SIG-M5 (cell line): ENCODE measurements around the gene INF2.

Source experiments
- DNase-seq: peaks from one replicate; lab custom pipeline; 2025; lab: John Stamatoyannopoulos, UW

INF2 gene

DNA sequence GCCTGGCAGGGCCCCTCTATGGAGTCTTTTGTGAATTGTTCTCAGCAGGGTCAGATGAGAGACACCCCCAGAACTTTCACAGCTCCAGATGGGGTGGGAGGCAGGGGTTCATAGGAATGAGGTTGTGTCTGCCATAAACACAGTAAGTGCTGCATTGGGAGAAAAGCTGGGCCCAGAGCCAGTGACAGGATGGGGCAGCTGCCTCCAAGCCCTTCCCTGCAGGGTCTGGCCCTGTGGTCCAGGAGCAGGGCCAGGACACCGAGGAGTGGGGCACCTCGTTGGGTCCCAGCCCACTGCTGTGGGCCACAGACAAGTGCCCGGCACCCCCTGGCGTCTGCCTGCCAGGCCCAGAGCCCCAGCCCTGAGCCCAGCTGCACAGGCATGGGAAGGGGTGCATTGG, 13.3 kb downstream of the INF2 start:
- DNase-seq, result no peak

DNA sequence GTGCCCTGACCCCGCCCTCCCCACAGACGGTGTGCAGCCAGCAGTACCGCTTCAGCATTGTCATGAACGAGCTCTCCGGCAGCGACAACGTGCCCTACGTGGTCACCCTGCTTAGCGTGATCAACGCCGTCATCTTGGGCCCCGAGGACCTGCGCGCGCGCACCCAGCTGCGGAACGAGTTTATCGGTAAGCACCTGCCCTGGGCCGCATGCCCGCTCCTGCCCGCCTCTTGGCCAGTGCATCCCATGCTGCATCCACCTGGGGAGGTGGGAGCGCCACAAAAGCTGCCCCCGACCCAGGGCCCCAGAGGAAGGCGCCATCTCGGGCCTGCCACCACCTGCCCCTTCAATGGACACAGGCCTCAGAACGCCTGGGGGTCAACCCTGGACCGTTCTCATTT, 13.9 kb downstream of the INF2 start:
- DNase-seq, result no peak

DNA sequence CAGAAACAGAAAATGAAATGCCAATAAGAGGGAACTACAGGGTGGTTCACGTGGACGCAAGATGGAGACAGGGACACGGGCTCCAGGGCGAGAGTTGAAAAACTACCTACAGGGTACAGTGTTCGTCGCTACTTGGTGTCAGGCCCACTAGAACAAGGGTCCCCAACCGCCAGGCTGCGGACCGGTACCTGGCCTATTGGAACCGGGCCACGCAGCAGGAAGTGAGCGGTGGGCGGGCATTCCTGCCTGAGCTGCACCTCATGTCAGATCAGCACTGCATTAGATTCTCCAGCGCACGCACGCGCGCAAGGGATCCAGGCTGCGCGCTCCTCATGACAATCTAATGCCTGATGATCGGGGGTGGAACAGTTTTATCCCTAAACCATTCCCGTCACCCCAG, 14.8 kb downstream of the INF2 start:
- no peak for DNase-seq

DNA sequence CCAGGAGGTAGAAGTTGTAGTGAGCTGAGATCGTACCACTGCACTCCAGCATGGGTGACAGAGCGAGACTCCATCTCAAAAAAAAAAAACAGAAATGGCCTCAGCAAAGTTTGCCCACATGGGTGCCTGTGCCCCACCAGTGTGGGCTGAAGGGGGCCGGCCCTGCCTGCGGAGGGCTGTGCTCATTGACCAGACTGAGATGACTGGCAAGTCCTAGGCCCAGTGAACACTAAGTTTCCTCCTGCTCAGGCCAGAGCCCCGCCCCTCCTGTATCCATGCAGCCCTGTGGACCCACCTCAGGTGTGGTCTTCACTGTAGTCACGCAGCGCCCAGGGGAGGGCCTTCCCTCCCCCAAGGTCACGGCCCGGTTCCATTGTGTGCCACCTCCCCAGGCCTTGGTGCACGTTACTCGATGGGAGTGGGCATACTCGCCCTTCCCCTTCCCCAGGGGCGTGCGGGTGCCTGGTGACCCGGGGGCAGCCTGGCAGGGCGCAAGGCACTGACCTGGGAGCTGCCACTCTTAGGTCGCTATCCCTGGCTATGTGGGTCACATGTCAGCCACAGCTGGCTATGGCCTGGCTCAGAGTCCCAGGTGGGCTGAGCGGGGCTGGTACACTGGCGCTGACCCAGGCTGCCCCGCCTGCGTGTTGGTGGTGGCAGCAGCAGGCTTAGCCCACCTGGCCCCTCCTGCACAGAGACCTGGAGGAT, 16.1 kb downstream of the INF2 start:
- DNase-seq, result no peak

DNA sequence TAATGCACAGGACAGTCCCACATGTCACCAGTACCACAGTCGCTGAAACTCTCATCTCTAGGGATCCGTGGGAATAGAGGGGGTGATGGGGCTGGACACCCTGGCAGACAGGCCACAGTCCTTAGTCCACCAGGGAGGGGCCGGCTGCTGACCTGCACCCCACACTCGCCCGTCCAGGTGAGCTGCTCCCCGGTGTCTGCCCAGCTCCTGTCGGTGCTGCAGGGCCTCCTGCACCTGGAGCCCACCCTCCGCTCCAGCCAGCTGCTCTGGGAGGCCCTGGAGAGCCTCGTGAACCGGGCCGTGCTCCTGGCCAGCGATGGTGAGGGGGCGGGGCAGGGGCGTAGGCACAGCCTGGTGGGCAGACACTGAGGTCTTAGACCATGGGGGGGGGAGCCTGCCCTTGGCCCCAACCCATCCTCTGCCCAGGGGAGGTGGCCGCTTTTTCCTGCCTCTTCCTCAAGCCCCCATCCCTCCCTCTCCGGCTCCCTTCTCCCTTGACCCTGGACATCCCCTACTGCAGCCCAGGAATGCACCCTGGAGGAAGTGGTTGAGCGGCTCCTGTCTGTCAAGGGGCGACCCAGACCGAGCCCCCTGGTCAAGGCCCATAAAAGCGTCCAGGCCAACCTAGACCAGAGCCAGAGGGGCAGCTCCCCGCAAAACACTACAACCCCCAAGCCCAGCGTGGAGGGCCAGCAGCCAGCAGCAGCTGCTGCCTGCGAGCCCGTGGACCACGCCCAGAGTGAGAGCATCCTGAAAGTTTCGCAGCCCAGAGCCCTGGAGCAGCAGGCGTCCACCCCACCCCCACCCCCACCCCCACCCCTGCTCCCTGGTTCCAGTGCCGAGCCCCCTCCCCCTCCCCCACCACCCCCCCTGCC, 17.6 kb downstream of the INF2 start:
- no peak for DNase-seq

DNA sequence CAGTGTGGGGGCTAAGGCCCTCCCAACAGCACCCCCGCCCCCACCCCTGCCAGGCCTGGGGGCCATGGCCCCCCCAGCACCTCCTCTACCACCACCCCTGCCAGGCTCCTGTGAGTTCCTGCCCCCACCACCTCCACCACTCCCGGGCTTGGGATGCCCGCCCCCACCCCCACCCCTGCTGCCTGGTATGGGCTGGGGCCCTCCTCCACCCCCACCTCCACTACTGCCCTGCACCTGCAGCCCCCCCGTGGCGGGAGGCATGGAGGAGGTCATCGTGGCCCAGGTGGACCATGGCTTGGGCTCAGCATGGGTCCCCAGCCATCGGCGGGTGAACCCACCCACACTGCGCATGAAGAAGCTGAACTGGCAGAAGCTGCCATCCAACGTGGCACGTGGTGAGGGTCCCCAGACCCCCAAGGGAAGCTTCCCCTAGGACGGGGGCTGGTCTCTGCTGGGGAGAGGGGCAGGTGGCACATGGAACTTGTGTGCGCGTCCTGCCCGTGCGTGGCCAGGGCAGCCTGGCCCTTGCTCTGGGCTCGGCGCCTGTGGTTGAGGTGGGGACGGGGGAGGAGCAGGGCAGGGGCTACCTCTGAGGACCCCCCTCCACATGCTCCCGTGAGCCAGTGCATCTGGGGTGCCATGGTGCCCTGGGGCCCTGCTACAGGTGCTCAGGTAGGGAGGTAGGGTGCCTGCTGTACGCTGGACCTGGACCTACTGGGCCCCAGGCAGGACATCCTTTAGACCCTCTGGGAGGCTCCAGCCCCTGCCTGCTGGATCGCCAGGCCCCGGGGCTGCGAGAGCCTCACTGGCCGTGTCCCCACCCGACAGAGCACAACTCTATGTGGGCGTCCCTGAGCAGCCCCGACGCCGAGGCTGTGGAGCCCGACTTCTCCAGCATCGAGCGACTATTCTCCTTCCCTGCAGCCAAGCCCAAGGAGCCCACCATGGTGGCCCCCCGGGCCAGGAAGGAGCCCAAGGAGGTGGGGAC, 18.5 kb downstream of the INF2 start:
- DNase-seq, result no peak

DNA sequence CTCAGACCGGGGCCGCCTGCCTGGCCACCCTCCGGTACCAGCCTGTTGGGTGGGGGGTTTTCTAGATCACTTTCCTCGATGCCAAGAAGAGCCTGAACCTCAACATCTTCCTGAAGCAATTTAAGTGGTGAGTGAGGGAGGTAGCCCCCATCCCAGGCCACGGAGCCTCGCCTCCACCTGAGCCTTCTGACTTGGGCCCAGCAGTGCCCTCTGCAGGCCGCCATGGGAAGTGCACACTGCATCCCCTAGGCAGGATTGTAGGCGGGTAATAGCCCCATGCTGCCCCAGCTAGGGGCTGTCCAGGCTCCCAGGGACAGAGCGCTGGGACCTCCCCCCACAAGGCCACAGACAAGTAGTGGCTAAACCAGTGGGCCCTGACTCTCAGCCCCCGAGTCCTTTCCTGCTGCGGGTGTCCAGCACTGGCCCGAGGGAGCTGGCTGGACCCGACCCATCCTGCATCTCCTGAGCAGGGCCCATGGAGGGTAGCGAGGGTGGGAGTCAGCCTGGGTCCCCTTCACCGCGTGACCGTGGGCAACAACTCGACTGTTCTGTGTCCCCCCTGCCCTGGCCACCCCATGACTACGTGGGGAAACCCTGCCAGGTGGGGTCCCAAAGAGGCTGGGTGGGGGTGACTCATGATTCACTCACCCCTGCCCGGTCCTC, 19.3 kb downstream of the INF2 start:
- no peak for DNase-seq

DNA sequence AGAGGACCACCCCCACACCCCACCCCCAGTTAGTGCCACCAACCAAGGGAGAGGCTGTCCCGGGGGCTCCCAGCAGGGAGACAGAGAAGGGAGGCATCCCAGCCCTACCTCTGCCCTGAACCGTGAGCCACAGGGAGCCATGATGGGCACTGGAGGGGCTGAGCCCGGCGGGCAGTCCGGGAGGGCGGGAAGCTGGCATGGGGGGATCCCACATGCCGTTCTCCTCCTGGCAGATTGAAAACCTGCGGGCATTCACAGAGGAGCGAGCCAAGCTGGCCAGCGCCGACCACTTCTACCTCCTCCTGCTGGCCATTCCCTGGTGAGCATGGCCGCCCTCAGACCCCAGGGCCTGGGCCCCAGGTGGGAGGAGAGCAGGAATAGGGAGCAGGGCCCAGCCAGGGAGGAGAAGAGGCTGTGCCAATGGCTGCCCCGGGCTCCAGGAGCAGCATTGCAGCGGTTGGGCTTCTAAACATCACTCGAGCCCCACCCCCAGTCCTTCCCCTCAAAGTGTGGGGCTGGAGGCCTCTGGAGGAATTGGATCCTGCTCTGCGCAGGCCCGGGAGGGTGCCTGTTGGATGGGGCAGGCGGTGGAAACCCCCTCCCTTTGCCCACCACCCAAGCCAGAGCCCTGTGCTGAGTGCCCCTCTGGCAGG, 20.1 kb downstream of the INF2 start:
- DNase-seq, result no peak

DNA sequence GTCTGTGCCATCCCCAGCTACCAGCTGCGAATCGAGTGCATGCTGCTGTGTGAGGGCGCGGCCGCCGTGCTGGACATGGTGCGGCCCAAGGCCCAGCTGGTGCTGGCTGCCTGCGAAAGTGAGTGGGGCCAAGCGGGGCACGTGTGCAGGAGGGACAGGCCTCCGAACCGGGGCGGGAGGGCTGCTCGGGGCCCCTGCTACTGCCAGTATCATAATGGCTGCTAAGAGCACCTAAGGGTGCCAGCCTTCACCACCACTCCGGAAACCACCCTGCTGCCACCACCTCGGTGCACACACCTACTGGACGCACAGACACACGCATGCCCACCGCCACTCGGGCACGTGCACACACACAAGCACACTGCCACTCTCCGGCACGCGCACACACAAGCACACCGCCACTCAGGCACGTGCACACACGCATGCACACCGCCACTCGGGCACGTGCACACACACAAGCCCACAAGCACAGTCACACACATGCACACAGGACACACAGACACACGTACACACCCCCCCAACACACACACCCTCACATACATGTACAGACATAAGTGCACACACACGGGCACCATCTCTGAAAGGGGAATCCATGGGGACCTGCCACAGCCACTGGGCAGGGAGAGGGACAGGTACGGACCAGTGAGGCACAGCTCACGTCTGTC, 20.8 kb downstream of the INF2 start:
- no peak for DNase-seq

DNA sequence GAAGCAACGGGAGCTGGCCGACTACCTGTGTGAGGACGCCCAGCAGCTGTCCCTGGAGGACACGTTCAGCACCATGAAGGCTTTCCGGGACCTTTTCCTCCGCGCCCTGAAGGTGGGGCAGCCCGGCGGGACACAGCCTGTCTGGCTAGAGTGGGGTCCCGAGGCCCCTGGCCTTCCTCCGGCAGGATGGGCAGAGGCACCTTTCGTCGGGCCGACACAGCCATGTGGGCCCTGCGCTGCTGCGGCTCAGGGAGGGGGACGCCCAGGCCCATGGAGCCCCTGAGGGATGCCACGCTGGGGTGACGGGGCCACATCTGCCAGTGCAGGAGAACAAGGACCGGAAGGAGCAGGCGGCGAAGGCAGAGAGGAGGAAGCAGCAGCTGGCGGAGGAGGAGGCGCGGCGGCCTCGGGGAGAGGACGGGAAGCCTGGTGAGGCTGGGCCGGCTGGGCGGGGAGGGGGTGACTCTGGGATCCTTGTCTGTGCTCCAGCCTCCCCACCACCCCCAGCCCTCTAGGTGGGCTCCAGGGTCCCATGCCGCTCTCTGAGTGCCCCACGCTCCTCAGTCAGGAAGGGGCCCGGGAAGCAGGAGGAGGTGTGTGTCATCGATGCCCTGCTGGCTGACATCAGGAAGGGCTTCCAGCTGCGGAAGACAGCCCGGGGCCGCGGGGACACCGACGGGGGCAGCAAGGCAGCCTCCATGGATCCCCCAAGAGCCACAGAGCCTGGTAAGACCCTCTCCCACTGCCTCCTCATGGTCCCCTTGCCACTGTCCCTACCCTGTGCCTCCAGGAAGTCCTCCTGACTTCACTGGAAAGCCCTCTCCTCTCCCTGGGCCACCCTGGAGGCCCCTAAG, 23.7 kb downstream of the INF2 start:
- DNase-seq, result no peak

DNA sequence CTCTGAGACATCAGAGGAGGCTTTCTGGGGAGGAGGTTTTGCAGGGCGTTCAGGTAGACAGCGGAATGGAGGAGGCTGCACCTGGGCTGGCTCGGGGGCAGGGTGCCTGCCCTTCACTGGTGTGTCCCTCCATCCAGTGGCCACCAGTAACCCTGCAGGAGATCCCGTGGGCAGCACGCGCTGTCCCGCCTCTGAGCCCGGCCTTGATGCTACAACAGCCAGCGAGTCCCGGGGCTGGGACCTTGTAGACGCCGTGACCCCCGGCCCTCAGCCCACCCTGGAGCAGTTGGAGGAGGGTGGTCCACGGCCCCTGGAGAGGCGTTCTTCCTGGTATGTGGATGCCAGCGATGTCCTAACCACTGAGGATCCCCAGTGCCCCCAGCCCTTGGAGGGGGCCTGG, 24.6 kb downstream of the INF2 start:
- no peak for DNase-seq

DNA sequence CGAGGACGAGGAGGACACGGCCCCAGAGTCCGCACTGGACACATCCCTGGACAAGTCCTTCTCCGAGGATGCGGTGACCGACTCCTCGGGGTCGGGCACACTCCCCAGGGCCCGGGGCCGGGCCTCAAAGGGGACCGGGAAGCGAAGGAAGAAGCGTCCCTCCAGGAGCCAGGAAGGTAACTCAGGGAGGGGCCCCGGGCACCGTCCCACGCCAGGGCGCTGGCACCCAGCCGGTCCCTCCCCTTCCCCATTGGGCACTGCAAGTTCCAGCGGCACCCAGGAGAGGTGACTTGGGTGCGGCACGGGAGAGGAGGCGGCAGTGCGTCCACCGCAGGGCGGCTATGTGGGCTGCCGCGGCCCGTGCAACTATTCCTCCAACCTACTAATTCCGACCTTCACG, 25.3 kb downstream of the INF2 start:
- DNase-seq, result no peak

DNA sequence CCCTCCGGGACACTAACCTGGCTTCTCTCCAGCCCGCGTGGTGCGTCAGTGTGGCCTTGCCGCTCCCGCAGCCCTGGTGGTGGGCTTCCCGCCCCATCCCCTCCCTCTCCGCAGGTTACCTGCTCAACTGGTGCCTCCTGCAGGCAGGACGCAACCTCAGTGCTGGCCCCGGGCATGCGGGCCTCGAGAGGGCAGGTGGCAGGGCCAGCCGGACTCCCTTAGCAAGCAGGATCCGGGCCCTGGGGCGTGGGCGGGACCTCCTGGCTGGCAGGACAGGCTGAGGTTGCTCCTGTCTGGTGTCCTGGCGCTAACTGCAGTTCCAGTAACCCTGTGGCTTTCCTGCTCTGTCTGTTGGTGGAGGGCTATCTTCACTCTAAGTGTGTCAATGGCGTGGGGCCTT, 26.0 kb downstream of the INF2 start:
- DNase-seq, result no peak

DNA sequence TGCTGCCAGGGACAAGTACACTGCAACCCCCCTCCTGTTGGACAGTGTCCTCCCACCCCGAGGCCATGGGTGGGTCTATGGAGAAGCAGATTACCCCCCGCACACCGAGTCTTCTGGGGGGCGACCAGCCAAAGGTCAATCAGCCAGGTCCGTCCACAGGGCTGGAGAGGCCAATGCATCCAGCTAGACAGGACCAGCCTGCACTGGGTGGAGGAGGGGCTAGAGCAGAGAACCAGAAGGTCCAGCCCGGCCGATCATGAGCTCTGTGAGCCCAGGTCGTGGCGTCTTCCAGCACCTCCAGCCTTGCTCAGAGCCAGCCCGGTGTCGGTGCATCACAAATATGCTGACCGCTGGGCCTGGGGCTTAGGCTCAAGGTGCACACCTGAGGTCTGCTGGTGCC, 26.5 kb downstream of the INF2 start:
- DNase-seq, result no peak

DNA sequence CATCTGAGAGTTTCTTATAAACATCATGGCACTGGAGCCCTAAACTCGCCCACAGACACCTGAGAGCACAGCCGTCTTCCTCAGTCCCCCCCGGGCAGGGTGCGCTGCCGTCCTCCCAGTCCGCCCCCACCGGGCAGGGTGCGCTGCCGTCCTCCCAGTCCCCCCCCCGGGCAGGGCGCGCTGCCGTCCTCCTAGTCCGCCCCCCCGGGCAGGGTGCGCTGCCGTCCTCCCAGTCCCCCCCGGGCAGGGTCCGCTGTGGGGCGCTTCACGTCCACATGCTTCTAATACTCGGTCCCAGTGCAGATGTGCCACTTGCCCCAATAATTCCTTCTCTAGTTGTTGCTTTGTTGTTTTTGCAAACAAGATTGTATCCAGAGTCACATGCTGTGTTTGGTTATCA, 27.7 kb downstream of the INF2 start:
- no peak for DNase-seq

DNA sequence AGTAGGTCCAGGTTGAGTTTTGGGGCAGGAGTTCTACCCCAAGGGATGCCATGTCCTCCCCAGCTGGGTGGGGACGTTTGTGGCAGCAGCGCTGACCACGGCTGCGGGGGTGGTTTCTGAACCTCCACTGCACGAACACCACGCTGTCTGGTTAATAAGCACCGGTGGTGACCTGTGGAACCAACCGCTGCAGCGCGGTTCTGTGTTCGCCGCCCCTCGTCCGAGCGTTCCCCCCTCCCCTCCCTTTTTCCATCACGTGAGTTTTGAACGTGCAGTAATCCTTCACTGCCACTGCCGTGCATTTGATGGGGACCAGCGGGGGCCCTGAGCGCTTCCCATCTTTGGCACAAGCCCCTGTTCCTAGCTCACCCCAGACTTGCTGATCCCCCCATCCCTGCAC, 28.2 kb downstream of the INF2 start:
- DNase-seq, result no peak

DNA sequence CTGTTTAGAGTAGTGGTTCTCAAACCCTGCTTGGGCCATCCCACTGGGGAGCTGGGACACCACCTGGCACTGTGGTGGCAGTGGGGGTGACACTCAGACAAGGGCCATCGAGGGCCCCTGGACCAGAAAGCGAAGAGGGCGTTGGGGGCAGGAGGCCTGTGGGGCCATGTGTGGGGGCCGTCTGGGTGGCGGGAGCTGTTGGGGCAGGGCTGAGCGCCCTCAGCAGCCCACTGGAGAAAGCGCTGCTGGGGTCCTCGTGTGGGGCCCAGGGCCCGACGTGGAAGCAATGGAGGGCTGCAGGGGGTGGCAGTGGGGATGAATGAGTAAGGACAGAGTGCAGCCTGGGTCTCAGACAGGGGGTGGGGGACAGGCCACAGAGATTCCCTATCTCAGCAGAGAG, 28.7 kb downstream of the INF2 start:
- DNase-seq, result no peak

DNA sequence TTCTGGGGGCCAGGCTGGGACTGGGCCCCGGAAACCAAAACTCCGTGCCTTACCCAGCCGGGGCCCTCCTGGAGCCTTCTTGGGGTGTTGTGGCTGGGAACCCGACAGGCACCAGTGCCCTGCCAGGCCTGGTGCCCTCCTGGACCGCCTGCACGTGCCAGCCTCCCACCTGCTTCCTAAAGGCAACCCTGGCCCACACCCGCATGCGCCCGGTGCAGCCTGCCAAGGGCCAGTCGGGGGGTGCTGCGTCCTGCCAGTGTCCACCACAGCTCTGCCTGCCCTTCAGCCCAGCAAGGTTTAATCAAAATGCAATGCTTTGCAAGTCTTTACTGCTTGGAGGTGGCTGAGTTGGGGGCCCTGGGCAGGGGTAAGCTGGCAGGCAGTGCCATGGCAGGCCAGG, 29.5 kb downstream of the INF2 start:
- DNase-seq, result no peak

DNA sequence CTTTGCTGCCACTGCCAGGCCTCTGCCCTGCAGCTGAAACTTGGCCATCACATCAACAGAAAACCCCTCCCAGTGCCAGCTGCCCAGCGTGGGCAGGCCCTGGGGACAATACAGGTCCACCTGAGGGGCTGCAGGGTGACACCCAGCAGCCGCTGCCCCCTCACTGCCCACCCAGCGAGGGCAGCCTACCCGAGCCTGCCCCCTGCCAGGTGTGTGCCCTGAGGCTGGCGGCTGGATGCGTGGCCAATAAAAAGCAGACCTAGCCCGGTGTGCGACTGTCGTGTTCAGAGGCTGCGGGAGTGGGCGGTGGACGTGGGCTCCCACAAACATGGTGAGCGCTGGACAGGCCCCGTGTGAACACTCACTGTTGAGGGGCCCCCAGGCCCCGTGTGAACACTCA, 29.9 kb downstream of the INF2 start:
- DNase-seq, result no peak
